ENCODE data around the gene SMAD3. TPM values are rescaled to one million over a fixed set of nuclear protein-coding genes. Genes with fewer than 3 reads are reported as not detected.
"Not testable (repeated sequence)": the region's sequence is repeated elsewhere in the genome, so short reads cannot be mapped to it uniquely, and the experiment has no call there.

SMAD3 gene
- total and polyA plus RNA-seq, 4 donors: 4.0 to 12.2 (median 5.5) TPM

- TF ChIP-seq NR2F2 (IDR thresholded peaks at IDR 0.05) (no peak), SP1 (IDR thresholded peaks at IDR 0.05) (no peak), FOXA2 (IDR thresholded peaks at IDR 0.05) (no peak), REST (IDR thresholded peaks at IDR 0.05) (no peak), MAX (IDR thresholded peaks at IDR 0.05) (no peak), EGR1 (IDR thresholded peaks at IDR 0.05; ENCODE audit: low read depth in 2 of 2) (no peak), ATF3 (IDR thresholded peaks at IDR 0.05) (no peak), HNF4A (conservative IDR thresholded peaks at IDR 0.05) (no peak), HNF4G (IDR thresholded peaks at IDR 0.05) (no peak), CTCF (IDR thresholded peaks at IDR 0.05; ENCODE audit: low read depth, low read length, missing input control) (no peak), JUND (IDR thresholded peaks at IDR 0.05) (no peak), RAD21 (IDR thresholded peaks at IDR 0.05) (no peak), TAF1 (conservative IDR thresholded peaks at IDR 0.05) (no peak), GABPA (IDR thresholded peaks at IDR 0.05 in 1 of 2, conservative IDR thresholded peaks at IDR 0.05 in 1 of 2) (no peak), RXRA (IDR thresholded peaks at IDR 0.05) (no peak), YY1 (IDR thresholded peaks at IDR 0.05) (no peak)
- Histone ChIP-seq H3K9ac (ENCODE audit: low read depth in 1 of 2, low read length in 2 of 2) (no peak overlapping the region), H3K4me3 (ENCODE audit: low read depth in 1 of 3, low read length in 3 of 3) (no peak overlapping the region), H3K27ac (ENCODE audit: low read depth in 1 of 2, low read length in 2 of 2) (peak overlapping the region; percentile 76 to 80), H3K27me3 (ENCODE audit: control insufficient read depth in 4 of 4, insufficient read depth in 4 of 4, low read length in 3 of 4) (no peaks in the 10 kb centered on the region), H3K4me1 (ENCODE audit: control insufficient read depth in 4 of 4, insufficient read depth in 4 of 4, low read length in 3 of 4) (peaks cover 19 to 49% (median 41%) of the 10 kb centered on the region in 4 donors), H3K36me3 (ENCODE audit: control insufficient read depth in 4 of 4, insufficient read depth in 3 of 4, low read depth in 1 of 4, low read length in 3 of 4) (no peaks in the 10 kb centered on the region), H3K9me3 (ENCODE audit: control insufficient read depth in 4 of 4, low read length in 3 of 4) (no peaks in the 10 kb centered on the region)
- WGBS: 87% methylated on average over 10 of the region's 10 CpGs
- no peak for DNase-seq (ENCODE audit: low spot score)
These were observed 56.5 kb downstream of the SMAD3 start for GRCh38 chr15:67121644-67122605.

- DNase-seq (ENCODE audit: low spot score); H3K9me3 ChIP-seq (ENCODE audit: control insufficient read depth in 4 of 4, low read length in 3 of 4); H3K27me3 ChIP-seq (ENCODE audit: control insufficient read depth in 4 of 4, insufficient read depth in 4 of 4, low read length in 3 of 4); H3K36me3 ChIP-seq (ENCODE audit: control insufficient read depth in 4 of 4, insufficient read depth in 3 of 4, low read depth in 1 of 4, low read length in 3 of 4); H3K9ac ChIP-seq (ENCODE audit: low read depth in 1 of 2, low read length in 2 of 2); H3K4me3 ChIP-seq (ENCODE audit: low read depth in 1 of 3, low read length in 3 of 3); H3K27ac ChIP-seq (ENCODE audit: low read depth in 1 of 2, low read length in 2 of 2): not testable (repeated sequence)
- H3K4me1 ChIP-seq (ENCODE audit: control insufficient read depth in 4 of 4, insufficient read depth in 4 of 4, low read length in 3 of 4): peaks cover 17 to 50% (median 40%) of the 10 kb centered on the region in 4 donors
- WGBS: 79% methylated on average over 5 of the region's 5 CpGs
These were observed 57.4 kb downstream of the SMAD3 start for GRCh38 chr15:67122816-67123215.

DNA sequence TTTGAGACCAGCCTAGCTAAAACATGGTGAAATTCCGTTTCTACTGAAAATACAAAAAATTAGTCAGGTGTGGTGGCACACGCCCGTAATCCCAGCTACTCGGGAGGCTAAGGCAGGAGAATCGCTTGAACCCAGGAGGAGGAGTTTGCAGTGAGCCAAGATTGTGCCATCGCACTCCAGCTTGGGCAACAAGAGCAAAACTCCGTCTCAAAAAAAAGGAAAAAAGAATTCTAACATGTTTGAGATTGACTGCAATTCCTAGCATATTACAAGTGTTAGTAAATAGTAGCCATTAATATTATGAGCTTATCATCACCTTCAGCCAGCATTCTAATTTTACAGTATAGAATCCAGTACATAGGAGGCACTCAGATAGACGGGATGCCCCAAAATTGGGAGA, 57.9 kb downstream of the SMAD3 start:
- not testable (repeated sequence) for H3K27ac ChIP-seq (ENCODE audit: low read depth in 1 of 2, low read length in 2 of 2)

More for the DNA sequence above, 57.9 kb downstream of the SMAD3 start:
- not testable (repeated sequence) for H3K9me3 ChIP-seq (ENCODE audit: control insufficient read depth in 4 of 4, low read length in 3 of 4); H3K36me3 ChIP-seq (ENCODE audit: control insufficient read depth in 4 of 4, insufficient read depth in 3 of 4, low read depth in 1 of 4, low read length in 3 of 4); H3K4me3 ChIP-seq (ENCODE audit: low read depth in 1 of 3, low read length in 3 of 3); DNase-seq (ENCODE audit: low spot score); H3K27me3 ChIP-seq (ENCODE audit: control insufficient read depth in 4 of 4, insufficient read depth in 4 of 4, low read length in 3 of 4); H3K9ac ChIP-seq (ENCODE audit: low read depth in 1 of 2, low read length in 2 of 2)
- H3K4me1 ChIP-seq (ENCODE audit: control insufficient read depth in 4 of 4, insufficient read depth in 4 of 4, low read length in 3 of 4): peaks cover 16 to 50% (median 37%) of the 10 kb centered on the region in 4 donors
- 77% methylated on average over 8 of the region's 8 CpGs for WGBS

All from liver (tissue), 9 donors.